OCI-LY7 (cell line): ENCODE measurements around the gene CHRNA4. TPM values are rescaled to one million over a fixed set of nuclear protein-coding genes. Genes with fewer than 3 reads are reported as not detected.

Experiments
- BruUV-seq: library from RNA; stranded (reverse); fragments of 400-500 nt; replicated peaks from 2 replicates; lab custom pipeline; 2021; lab: Mats Ljungman, UMichigan
- CTCF ChIA-PET: fragments of 300-600 bp; sonication (Branson Sonifier 250); formaldehyde crosslinking; loops from one replicate; lab custom pipeline; 2022; ENCODE audit warnings: antibody characterized with exemption; ENCODE audit not compliant: unreplicated experiment; lab: Charles Lee
- POLR2A ChIA-PET: fragments of 300-600 bp; sonication (Branson Sonifier 250); formaldehyde crosslinking; loops from one replicate; lab custom pipeline; 2022; ENCODE audit warnings: antibody characterized with exemption; lab: Charles Lee
- DNase-seq: peaks from one replicate; pipeline ENCODE4 v3.0.0-alpha.2; 2015; ENCODE audit warnings: low spot score
- H2AFZ ChIP-seq: fragments of 200-600 bp; sonication (generic), shearing (Covaris generic); 2 replicates; pipeline ENCODE4 v1.6.1; 2014; ENCODE audit warnings: mild to moderate bottlenecking, antibody characterized with exemption, low read length, moderate library complexity
- H3K27ac ChIP-seq: fragments of 200-600 bp; sonication (generic); 2 replicates; pipeline ENCODE4 v1.5.1; 2014; ENCODE audit warnings: mixed run types, low read depth, mild to moderate bottlenecking, moderate library complexity, low read length, inconsistent platforms; ENCODE audit not compliant: poor library complexity, severe bottlenecking
- H3K36me3 ChIP-seq: fragments of 200-600 bp; sonication (generic); 2 replicates; pipeline ENCODE4 v1.6.1; 2014; ENCODE audit warnings: mild to moderate bottlenecking, antibody characterized with exemption, low read length, moderate library complexity, mixed read lengths; ENCODE audit not compliant: insufficient read depth
- H3K4me1 ChIP-seq: fragments of 200-600 bp; sonication (generic); 2 replicates; pipeline ENCODE4 v1.5.1; 2014; ENCODE audit warnings: mild to moderate bottlenecking, low read length; ENCODE audit not compliant: insufficient read depth, poor library complexity, severe bottlenecking
- H3K4me2 ChIP-seq: fragments of 200-600 bp; sonication (generic); 2 replicates; pipeline ENCODE4 v1.6.1; 2014; ENCODE audit warnings: mild to moderate bottlenecking, low read length
- H3K4me3 ChIP-seq: fragments of 200-600 bp; sonication (generic); 2 replicates; pipeline ENCODE4 v1.5.1; 2014; ENCODE audit warnings: mild to moderate bottlenecking, low read depth, low read length; ENCODE audit not compliant: poor library complexity, severe bottlenecking
- H3K79me2 ChIP-seq: fragments of 200-600 bp; sonication (generic); 2 replicates; pipeline ENCODE4 v1.6.1; 2016; ENCODE audit warnings: low read depth, mild to moderate bottlenecking, low read length, moderate library complexity, mixed read lengths; ENCODE audit not compliant: insufficient read depth
- H3K9me2 ChIP-seq: fragments of 200-600 bp; sonication (generic); 2 replicates; pipeline ENCODE4 v1.6.1; 2016; ENCODE audit warnings: mild to moderate bottlenecking, low read length, mixed read lengths; ENCODE audit not compliant: insufficient read depth
- H3K9me3 ChIP-seq: fragments of 200-600 bp; sonication (generic); 2 replicates; pipeline ENCODE4 v1.6.1; 2014; ENCODE audit warnings: mild to moderate bottlenecking, mixed run types, low read length, mixed read lengths
- H4K20me1 ChIP-seq: fragments of 200-600 bp; sonication (generic); 2 replicates; pipeline ENCODE4 v1.6.1; 2014; ENCODE audit warnings: mild to moderate bottlenecking, antibody characterized with exemption, low read length, moderate library complexity, mixed read lengths; ENCODE audit not compliant: insufficient read depth
- CTCF ChIP-seq: fragments of 200-600 bp; sonication (generic); conservative IDR thresholded peaks from 2 replicates; pipeline ENCODE4 v1.5.1; 2014; ENCODE audit warnings: mild to moderate bottlenecking, antibody characterized with exemption, low read length, moderate library complexity, mixed read lengths
- EZH2phosphoT487 ChIP-seq: fragments of 200-600 bp; sonication (generic); IDR thresholded peaks from 2 replicates; pipeline ENCODE4 v1.6.1; 2018; ENCODE audit warnings: low read depth, borderline replicate concordance, mild to moderate bottlenecking, mixed run types, antibody characterized with exemption, low read length, moderate library complexity, mixed read lengths
- intact Hi-C: fragments of 100-400 bp; cut with micrococcal nuclease; formaldehyde crosslinking; loops from one replicate; pipeline ENCODE4 v1.10.0; 2022; ENCODE audit not compliant: unreplicated experiment
- total RNA-seq, 2 experiments: library from RNA; depleted of rRNA in 1 of 2; stranded (reverse); fragments of >200 nt in 1 of 2; shearing (Covaris generic) in 1 of 2; gene quantifications; 2 replicates each; pipeline ENCODE4 v1.2.3, GENCODE V29; 2014 to 2022

The CHRNA4 gene
- total RNA-seq, 2 experiments from 2014 or later: not detected

- no peak overlapping the region for H3K4me3 ChIP-seq
- TF ChIP-seq EZH2phosphoT487 (no peak), CTCF (no peak)
- ChIA-PET POLR2A (no interaction called here), CTCF (no interaction called here)
- no peak for DNase-seq
- no peak overlapping the region for H3K27ac ChIP-seq
- BruUV-seq: no TSS peak
- no peaks in the 10 kb centered on the region for H3K9me2 ChIP-seq
- H2AFZ ChIP-seq: no peak overlapping the region
- no peaks in the 10 kb centered on the region for H3K79me2 ChIP-seq
- H3K4me1 ChIP-seq: no peaks in the 10 kb centered on the region
- no peaks in the 10 kb centered on the region for H3K36me3 ChIP-seq
- H3K4me2 ChIP-seq: no peak overlapping the region
- intact Hi-C loops: no loop called here
- H3K9me3 ChIP-seq: no peaks in the 10 kb centered on the region
- no peaks in the 10 kb centered on the region for H4K20me1 ChIP-seq
Measured at GRCh38 chr20:63401384-63402110, 40.4 kb upstream of the CHRNA4 start.

GRCh38 chr20:63400486-63401210 lies 39.5 kb upstream of the CHRNA4 start:
- Histone ChIP-seq H3K4me3 (no peak overlapping the region), H4K20me1 (no peaks in the 10 kb centered on the region), H3K4me2 (no peak overlapping the region), H3K36me3 (no peaks in the 10 kb centered on the region), H2AFZ (no peak overlapping the region), H3K9me2 (no peaks in the 10 kb centered on the region), H3K4me1 (no peaks in the 10 kb centered on the region), H3K79me2 (no peaks in the 10 kb centered on the region), H3K27ac (no peak overlapping the region), H3K9me3 (no peaks in the 10 kb centered on the region)
- CTCF ChIA-PET: no interaction called here
- BruUV-seq: no TSS peak
- DNase-seq: no peak
- no peak for TF ChIP-seq CTCF
- POLR2A ChIA-PET: no interaction called here
- intact Hi-C loops: no loop called here
